HG02798 (cell line): Measurements from ENCODE around the gene SELP.

Experiments
- ATAC-seq: cut with Tn5 transposase; IDR thresholded peaks from one replicate; pipeline ENCODE4 v1.9.1; 2021; ENCODE audit warnings: mild to moderate bottlenecking; ENCODE audit not compliant: unreplicated experiment, poor library complexity

Gene SELP

GRCh38 chr1:169577981-169578738 lies 51.8 kb downstream of the SELP start:
- ATAC-seq: no peak

GRCh38 chr1:169576935-169577331 lies 53.0 kb downstream of the SELP start:
- ATAC-seq: no peak

- no peak for ATAC-seq
Observed at GRCh38 chr1:169576241-169576934, 53.5 kb downstream of the SELP start.

DNA sequence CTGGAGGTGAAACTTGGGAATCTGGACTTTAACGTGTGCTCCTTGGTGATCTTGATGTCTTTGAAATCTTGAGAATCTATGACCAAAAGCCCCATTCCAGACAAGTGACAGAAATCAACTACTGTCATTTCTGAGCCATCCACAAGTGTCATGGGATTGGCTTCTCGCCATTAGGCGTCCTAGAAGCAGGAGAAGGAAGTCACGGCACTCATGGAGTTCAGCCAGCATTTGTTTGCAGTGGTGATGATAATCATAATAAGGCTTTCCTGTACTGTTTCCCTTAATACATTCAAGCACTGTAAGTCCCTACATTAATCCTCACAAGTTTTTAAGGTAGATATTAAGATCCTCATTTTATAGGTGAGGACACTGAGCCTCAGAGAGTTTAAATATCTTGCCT lies 55.6 kb downstream of the SELP start:
- no peak for ATAC-seq

- ATAC-seq: no peak
Observed at GRCh38 chr1:169572187-169572586, 57.7 kb downstream of the SELP start.

GRCh38 chr1:169571450-169571849 lies 58.5 kb downstream of the SELP start:
- no peak for ATAC-seq

DNA sequence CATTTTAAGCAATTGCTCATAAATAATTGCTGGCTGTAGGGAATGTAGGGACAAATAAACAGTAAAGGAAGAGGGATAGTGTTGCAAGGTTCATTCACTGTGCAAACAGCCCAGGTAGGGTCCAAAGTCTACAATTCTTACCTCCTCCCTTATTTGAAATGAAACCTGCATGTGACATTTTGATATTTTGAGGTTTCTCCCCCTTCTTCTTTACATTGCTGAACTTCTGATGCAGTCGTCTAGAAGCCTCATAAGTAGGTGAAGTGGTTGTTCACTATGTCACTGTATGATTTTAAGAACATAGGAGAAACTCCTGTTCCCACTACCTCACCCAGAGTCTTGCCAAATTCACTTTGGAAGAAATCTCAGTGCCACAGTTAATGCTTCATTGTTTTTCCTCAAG lies 59.8 kb downstream of the SELP start:
- ATAC-seq: no peak

GRCh38 chr1:169568497-169568896 lies 61.4 kb downstream of the SELP start:
- ATAC-seq: no peak

DNA sequence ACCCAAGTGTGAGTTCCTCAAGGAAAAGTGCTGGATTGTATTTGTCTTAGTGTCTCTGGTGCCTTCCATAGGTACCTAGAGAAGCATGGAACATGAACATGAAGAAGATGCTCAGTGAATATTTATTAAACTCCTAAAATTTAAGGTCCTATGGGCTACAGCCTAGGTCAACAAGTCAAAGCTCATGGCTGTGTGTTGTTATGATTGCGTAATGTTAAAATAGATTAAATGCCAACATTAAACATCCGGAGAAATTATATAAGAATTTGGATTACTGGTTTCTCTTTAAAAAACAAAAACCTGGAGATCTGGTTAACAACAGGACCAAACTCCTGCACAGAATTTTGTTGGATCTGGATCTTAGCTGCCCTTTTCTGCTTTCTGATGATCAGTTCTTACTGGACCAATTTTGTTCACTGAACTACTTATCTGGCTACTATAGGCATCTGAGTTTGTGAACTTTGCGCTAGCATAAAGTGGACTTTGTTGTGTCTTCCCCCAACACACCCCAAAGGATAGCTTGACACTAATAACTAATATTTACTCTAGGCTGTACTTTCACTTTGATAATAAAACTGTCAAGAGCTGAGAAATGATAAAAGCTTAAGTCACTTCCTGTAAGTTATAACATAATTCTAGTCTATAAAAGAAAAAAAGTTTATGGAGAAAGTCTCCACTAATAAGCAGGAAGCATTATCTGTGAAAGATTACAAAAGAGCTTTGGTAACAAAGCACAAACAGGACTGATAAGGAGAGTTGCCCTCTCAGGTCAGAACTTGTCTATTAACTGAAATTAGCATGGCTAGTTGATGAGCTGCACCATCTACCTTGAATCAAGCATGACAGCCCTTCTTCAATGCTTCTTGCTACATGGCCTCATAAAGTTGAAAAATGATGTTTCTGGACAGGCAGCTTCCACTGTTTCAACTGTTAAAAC lies 64.3 kb downstream of the SELP start:
- ATAC-seq: no peak

DNA sequence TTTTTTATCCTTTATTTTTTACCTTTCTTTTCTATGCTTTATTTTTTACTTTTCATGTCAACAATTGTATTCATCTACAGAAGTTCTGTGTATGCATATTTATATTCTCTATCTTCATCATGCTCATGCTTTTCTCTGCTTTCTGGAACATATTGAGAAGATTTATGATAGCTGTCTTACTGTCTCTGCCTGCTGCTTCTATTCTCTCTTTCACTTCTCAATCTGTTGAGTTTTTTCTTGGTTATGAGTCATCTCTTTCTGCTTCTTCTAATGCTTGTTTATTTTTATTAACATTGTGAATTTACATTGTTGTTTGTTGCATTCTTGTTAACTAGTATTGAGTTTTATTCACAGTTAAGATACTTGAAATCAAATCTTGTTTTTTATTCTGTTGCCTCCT lies 66.3 kb downstream of the SELP start:
- ATAC-seq: no peak

- no peak for ATAC-seq
Observed at GRCh38 chr1:169563019-169563615, 66.8 kb downstream of the SELP start.

DNA sequence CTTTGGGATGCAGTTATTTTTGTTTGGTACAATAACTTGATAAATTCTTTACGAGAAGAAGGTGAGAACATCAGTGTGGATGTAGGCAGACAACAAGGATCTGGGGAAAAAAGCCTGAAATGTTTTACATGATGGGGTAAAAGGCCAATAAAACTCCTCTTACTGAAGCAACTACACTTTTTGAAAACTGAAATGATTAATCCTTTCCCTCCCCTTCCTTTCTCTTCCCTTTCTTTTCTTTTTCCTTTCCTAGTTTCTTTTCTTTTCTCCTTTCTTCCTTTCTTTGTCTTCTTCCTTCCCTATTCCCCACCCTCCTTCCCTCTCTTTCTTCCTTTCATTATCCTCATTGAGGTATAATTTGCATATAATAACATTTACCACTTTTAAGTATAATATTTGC lies 68.2 kb downstream of the SELP start:
- no peak for ATAC-seq

- ATAC-seq: no peak
Observed at GRCh38 chr1:169557131-169557530, 72.8 kb downstream of the SELP start.

- ATAC-seq: no peak
Observed at GRCh38 chr1:169550294-169550693, 79.6 kb downstream of the SELP start.

DNA sequence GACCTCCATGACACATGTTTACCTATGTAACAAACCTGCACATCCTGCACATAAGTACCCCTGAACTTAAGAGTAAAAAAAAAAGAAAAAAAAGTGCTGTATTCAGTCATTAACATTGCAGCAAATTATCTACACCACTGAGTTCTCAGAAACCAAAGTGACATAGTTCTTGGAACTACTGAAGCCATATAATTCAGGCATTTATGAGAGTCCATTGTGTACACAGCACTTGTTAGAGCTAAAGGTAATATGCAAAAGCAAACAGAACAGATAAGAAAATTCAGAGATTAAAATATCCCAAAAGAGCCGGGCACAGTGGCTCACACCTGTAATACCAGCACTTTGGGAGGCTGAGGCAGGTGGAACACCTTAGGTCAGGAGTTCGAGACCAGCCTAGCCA lies 81.6 kb downstream of the SELP start:
- no peak for ATAC-seq

DNA sequence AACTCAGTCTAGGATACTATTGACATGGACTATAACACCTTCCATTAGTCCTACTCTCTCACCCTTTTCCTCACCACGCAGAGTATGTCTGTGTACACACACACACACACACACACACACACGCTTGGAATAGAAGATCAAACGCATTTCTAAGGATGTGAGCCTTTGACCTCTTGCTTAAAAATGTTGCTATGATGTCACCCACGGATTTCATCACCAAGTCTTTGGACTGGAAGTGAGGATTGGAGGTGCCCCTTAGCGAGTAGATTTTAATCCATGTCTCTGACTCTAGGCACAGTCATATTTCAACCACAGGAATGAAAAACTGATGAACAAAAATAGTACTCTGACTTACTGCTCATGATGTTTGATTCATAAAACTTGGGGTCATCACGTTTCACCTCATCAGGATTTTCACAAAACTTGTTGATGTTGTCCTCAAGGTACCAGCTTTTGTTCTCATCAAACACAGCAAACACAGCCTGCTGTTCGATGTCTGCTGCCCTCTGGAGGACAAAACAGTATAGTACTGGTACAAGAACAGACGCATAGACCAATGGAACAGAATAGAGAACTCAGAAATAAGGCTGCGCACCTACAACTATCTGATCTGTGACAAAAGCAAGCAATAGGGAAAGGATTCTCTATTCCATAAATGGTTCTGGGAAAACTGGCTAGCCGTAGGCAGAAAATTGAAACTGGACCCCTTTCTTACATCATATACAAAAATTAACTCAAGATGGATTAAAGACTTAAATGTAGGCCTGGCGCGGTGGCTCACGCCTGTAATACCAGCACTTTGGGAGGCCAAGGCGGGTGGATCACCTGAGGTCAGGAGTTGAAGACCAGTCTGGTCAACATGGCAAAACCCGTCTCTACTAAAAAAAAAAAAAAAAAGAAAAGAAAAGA lies 83.6 kb downstream of the SELP start:
- peak; percentile 87 for ATAC-seq

GRCh38 chr1:169545472-169545871 lies 84.5 kb downstream of the SELP start:
- no peak for ATAC-seq

DNA sequence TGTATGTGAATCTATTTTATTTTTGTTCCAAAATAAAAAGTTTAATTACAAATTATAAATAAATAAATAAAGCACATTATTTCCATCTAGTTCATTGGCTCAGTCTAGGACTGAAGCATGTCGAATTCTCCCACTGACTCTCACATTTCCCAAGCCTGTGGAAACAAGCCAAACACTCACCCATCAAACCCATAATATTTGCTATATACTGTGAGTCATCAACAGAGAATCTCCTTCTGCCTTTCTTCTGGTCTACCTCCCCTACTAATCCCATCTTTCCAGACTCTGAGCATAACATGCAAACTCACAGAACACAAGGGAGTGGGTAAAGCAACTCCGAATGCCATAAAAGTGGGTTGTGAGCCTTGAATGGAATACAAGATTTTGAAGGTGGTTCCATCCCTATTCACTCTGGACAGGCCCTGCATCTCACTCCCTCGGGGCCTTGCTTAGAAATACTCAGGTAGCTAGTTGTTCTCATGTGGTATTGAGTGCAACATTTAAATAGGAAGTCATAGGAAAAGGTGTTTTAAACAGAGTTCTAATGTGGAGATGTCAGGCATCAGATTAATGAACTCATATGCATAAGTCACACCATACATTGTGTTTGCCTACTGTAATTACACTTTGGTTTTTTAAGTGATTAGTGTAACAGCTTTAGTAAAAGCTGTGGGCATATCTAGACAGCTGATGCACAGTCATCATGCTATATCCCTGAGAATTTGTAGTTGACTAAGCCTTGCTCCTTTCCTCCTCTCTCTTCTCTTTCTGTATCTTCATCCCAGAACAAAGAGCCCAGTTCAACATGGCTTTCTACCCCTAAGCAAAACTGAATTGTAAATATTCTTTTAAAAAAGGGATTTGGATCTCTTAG lies 90.7 kb downstream of the SELP start:
- no peak for ATAC-seq
